Thyroid gland (tissue), 4 donors: ENCODE results near the gene TERT. TPM values are rescaled to one million over a fixed set of nuclear protein-coding genes. Genes with fewer than 3 reads are reported as not detected.
"Not testable (repeated sequence)": the region's sequence is repeated elsewhere in the genome, so short reads cannot be mapped to it uniquely, and the experiment has no call there.

Experiments
- DNase-seq, 2 donors: peaks; one replicate each; pipeline ENCODE4 v3.0.0-alpha.2; 2019
- H3K27ac ChIP-seq, 3 donors: fragments of 200-600 bp; sonication (generic); 1 replicate in 2 of 3; 2 replicates in 1 of 3; pipeline ENCODE4 v1.5.1; 2016 to 2019; ENCODE audit warnings: mild to moderate bottlenecking in 1 of 3, moderate library complexity in 1 of 3
- H3K27me3 ChIP-seq: fragments of 200-600 bp; sonication (generic); one replicate; pipeline ENCODE4 v1.5.1; 2019
- H3K36me3 ChIP-seq, 2 donors: fragments of 200-600 bp; sonication (generic); one replicate each; pipeline ENCODE4 v1.5.1; 2016 to 2019
- H3K4me1 ChIP-seq, 2 donors: fragments of 200-600 bp; sonication (generic); one replicate each; pipeline ENCODE4 v1.5.1; 2017 to 2019
- H3K4me3 ChIP-seq, 3 donors: fragments of 200-600 bp; sonication (generic); replicated peaks in 1 of 3; 1 replicate in 2 of 3; 2 replicates in 1 of 3; pipeline ENCODE4 v1.5.1; 2016; ENCODE audit warnings: mild to moderate bottlenecking in 1 of 3
- H3K9me3 ChIP-seq: fragments of 200-600 bp; sonication (generic); one replicate; pipeline ENCODE4 v1.5.1; 2017
- POLR2A ChIP-seq, 2 donors: fragments of 450-650 bp; IDR thresholded peaks; one replicate each; pipeline ENCODE4 v1.6.1; 2017; ENCODE audit warnings: antibody characterized with exemption in 2 of 2, mild to moderate bottlenecking in 2 of 2, moderate library complexity in 1 of 2
- WGBS, 2 donors: methylation state at CpG; one replicate each; pipeline ENCODE4 v1.1.5; 2017; 5-methylcytosine and 5-hydroxymethylcytosine counted together
- intact Hi-C: fragments of 100-400 bp; cut with DNase I; formaldehyde crosslinking; loops from one replicate; pipeline ENCODE4 v1.15.1; 2023
- total RNA-seq, 4 donors: library from RNA; depleted of rRNA; stranded (reverse); fragments of >200 nt; gene quantifications; one replicate each; pipeline ENCODE4 v1.2.3, GENCODE V29; 2016
- TF ChIP-seq, protein P1 (sequence below), 6 experiments: fragments of 200-600 bp in 3 of 6; fragments of 450-650 bp in 3 of 6; sonication (generic) in 3 of 6; IDR thresholded peaks; one replicate each; pipeline ENCODE4 v1.5.1; 2016 to 2019; ENCODE audit warnings: antibody characterized with exemption in 6 of 6, mild to moderate bottlenecking in 2 of 6, inconsistent platforms in 1 of 6, moderate library complexity in 1 of 6

TERT gene
- total RNA-seq, 4 donors from 2014 or later = not detected

DNA sequence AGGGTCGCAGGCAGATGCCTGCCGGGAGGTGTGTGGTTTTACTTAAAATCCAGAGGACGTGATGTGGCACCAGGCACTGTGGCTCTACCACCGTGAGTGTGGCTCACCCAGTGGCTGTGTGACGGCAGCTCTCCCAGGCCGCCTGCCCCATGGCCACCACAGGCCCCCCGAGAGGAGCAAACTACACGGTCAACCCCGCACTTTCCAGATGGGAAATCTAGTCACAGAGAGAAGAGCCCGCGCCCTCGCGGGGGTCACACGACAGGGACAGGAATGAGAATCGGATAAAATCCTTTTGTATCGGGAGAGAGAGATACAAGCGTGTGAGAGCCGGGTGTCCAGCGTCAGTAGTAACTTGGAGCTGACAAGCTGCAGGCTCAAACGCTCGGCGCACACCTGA lies 24.4 kb downstream of the TERT start:
- H3K9me3 ChIP-seq = no peaks in the 10 kb centered on the region
- no peaks in the 10 kb centered on the region for H3K36me3 ChIP-seq
- no peak overlapping the region for H3K4me3 ChIP-seq
- DNase-seq = no peak
- intact Hi-C loops = no loop called here
- no peaks in the 10 kb centered on the region for H3K27me3 ChIP-seq
- no peaks in the 10 kb centered on the region for H3K4me1 ChIP-seq
- TF ChIP-seq, protein P1, sequence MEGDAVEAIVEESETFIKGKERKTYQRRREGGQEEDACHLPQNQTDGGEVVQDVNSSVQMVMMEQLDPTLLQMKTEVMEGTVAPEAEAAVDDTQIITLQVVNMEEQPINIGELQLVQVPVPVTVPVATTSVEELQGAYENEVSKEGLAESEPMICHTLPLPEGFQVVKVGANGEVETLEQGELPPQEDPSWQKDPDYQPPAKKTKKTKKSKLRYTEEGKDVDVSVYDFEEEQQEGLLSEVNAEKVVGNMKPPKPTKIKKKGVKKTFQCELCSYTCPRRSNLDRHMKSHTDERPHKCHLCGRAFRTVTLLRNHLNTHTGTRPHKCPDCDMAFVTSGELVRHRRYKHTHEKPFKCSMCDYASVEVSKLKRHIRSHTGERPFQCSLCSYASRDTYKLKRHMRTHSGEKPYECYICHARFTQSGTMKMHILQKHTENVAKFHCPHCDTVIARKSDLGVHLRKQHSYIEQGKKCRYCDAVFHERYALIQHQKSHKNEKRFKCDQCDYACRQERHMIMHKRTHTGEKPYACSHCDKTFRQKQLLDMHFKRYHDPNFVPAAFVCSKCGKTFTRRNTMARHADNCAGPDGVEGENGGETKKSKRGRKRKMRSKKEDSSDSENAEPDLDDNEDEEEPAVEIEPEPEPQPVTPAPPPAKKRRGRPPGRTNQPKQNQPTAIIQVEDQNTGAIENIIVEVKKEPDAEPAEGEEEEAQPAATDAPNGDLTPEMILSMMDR (IDR thresholded peaks at IDR 0.05) = no peak
- TF ChIP-seq POLR2A (IDR thresholded peaks at IDR 0.05) = no peak
- 93% methylated on average over 21 to 22 of the region's 22 CpGs for WGBS, 2 donors
- no peak overlapping the region for H3K27ac ChIP-seq

DNA sequence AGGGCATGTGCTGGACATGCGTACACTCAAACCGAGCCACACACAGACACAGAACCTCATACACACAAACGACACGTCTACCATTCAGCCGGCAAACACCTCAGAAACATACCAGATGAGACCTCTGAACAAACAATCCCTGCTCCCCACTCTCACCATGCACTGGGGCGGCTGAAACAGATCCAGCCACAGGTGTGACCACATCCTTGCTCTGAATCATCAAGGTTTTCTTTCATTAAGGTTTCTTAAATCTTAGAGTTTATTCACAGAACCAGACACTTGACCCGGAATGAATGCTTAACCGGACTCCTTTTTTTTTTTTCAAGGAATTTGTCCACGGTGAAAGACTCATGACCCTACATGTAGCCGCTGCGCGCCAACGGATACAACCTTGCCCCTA lies 26.2 kb downstream of the TERT start:
- no peak overlapping the region for H3K4me3 ChIP-seq
- WGBS, 2 donors = 88 to 92% methylated on average over 13 of the region's 13 CpGs
- no peak for DNase-seq
- no peak overlapping the region for H3K27ac ChIP-seq
- H3K4me1 ChIP-seq = no peaks in the 10 kb centered on the region
- intact Hi-C loops = no loop called here
- no peaks in the 10 kb centered on the region for H3K27me3 ChIP-seq
- TF ChIP-seq POLR2A (IDR thresholded peaks at IDR 0.05) = no peak
- TF ChIP-seq, protein P1 (IDR thresholded peaks at IDR 0.05) = no peak
- H3K9me3 ChIP-seq = no peaks in the 10 kb centered on the region
- H3K36me3 ChIP-seq = no peaks in the 10 kb centered on the region

DNA sequence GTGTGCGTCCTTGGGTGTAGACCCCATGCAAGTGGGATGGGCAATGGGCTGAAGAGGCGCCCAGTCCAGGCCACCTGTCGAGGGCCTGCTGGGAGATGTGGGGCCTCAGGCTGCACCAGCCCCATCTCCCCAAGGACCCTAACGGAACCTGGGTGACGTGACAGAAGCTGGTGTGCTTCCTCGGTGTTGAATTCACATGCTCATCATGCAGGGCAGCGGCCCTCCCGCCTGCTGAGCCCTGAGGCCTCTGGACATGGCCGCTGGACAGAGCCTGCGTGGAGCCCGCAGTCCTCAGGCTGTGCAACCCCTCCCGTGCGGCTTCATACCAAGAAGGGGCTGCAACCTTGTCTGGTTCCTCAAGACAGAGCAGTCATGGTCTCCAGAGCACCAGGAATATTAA lies 26.8 kb downstream of the TERT start:
- Histone ChIP-seq H3K27me3 (no peaks in the 10 kb centered on the region), H3K9me3 (no peaks in the 10 kb centered on the region), H3K27ac (no peak overlapping the region), H3K4me1 (no peaks in the 10 kb centered on the region), H3K4me3 (no peak overlapping the region), H3K36me3 (no peaks in the 10 kb centered on the region)
- 88 to 93% methylated on average over 7 to 9 of the region's 13 CpGs for WGBS, 2 donors
- intact Hi-C loops = no loop called here
- TF ChIP-seq, protein P1 (IDR thresholded peaks at IDR 0.05) = no peak
- TF ChIP-seq POLR2A (IDR thresholded peaks at IDR 0.05) = no peak
- DNase-seq = no peak

DNA sequence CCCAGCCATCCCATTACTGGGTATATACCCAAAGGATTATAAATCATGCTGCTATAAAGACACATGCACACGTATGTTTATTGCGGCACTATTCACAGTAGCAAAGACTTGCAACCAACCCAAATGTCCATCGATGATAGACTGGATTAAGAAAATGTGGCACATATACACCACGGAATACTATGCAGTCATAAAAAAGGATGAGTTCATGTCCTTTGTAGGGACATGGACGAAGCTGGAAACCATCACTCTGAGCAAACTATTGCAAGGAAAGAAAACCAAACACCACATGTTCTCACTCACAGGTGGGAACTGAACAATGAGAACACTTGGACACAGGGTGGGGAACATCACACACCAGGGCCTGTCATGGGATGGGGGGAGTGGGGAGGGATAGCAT lies 27.4 kb downstream of the TERT start:
- WGBS, 2 donors = 94% methylated on average over 5 of the region's 5 CpGs
- intact Hi-C loops, DNase-seq: not testable (repeated sequence)

DNA sequence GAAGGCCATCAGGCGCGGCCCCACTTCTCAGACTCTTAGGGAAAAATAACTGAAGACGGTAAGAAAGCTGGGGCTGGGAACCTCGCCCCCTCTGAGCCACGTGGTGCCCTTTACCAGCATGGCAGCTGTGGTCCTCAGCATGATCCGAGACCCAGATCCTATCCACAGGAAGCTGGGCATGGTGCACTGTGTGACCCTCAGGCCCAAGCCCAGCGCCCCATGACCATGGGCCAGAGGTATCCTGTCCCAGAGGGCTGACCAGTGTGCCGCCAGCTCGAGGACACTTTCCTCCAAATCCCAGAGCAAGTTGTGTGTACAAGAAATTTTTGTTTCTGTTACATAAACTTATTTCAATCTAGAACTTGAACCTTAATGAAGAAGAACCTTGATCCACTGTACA lies 28.1 kb downstream of the TERT start:
- WGBS, 2 donors = 83 to 93% methylated on average over 7 to 9 of the region's 9 CpGs
- Histone ChIP-seq H3K9me3 (no peaks in the 10 kb centered on the region), H3K4me3 (no peak overlapping the region), H3K36me3 (no peaks in the 10 kb centered on the region), H3K4me1 (no peaks in the 10 kb centered on the region), H3K27me3 (no peaks in the 10 kb centered on the region), H3K27ac (no peak overlapping the region)
- no peak for DNase-seq
- intact Hi-C loops = no loop called here
- TF ChIP-seq, protein P1 (IDR thresholded peaks at IDR 0.05) = no peak
- no peak for TF ChIP-seq POLR2A (IDR thresholded peaks at IDR 0.05)

More for the DNA sequence above, 27.4 kb downstream of the TERT start:
- not testable (repeated sequence) for H3K9me3 ChIP-seq, H3K27ac ChIP-seq, H3K36me3 ChIP-seq, H3K4me1 ChIP-seq, H3K4me3 ChIP-seq, H3K27me3 ChIP-seq
